BLaER1 treated with 17β-estradiol and CSF1 and Interleukin-3, amounts not matched to agents 10 nM and 100 nM (cell line): Measurements from ENCODE around the gene DPYD.

Experiments
- H3K27ac ChIP-seq, 11 experiments: shearing (Covaris generic); formaldehyde crosslinking; 2 replicates each; pipeline ENCODE4 v1.8.1; 2022
- H3K27me3 ChIP-seq, 11 experiments: shearing (Covaris generic); formaldehyde crosslinking; 2 replicates each; pipeline ENCODE4 v1.8.1; 2022
- H3K36me3 ChIP-seq, 11 experiments: shearing (Covaris generic); formaldehyde crosslinking; 2 replicates each; pipeline ENCODE4 v1.8.1; 2022
- H3K4me1 ChIP-seq, 10 experiments: shearing (Covaris generic); formaldehyde crosslinking; 2 replicates each; pipeline ENCODE4 v1.8.1; 2022
- H3K4me2 ChIP-seq, 11 experiments: shearing (Covaris generic); formaldehyde crosslinking; 2 replicates each; pipeline ENCODE4 v1.8.1; 2022
- H3K4me3 ChIP-seq, 10 experiments: shearing (Covaris generic); formaldehyde crosslinking; 2 replicates each; pipeline ENCODE4 v1.8.1; 2022
- H3K9ac ChIP-seq, 11 experiments: shearing (Covaris generic); formaldehyde crosslinking; 2 replicates each; pipeline ENCODE4 v1.8.1; 2022
- H3K9me3 ChIP-seq, 11 experiments: shearing (Covaris generic); formaldehyde crosslinking; replicated peaks in 1 of 11; 2 replicates each; pipeline ENCODE4 v1.8.1; 2022
- H4K20me1 ChIP-seq, 11 experiments: shearing (Covaris generic); formaldehyde crosslinking; 2 replicates each; pipeline ENCODE4 v1.8.1; 2022
- Cebpa-rat ChIP-seq, 11 experiments: shearing (Covaris generic); IDR thresholded peaks; 2 replicates each; pipeline ENCODE4 v1.8.1; 2022

Gene DPYD

DNA sequence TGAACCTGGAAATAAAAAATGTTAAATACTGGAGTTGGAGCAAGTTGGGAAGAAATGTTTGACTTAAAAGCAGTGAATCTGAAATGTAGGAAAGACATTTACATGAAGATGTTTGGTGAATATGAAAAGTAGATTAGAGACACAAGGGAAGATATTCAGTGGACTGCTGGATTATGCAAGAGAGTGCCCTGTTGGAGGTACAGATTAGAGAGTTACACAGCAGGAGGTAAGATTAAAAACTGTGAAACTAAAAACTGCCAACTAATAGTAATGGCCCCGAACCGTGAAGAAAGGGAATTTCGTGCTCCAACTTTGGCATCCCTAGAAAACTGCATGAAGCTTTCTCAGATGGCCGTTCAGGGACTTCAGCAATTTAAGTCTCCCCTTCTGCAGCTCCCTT, 375.4 kb downstream of the DPYD start:
- Histone ChIP-seq H4K20me1 (no peaks in the 10 kb centered on the region), H3K9ac (no peak overlapping the region), H3K27me3 (no peaks in the 10 kb centered on the region), H3K9me3 (no peaks in the 10 kb centered on the region), H3K4me3 (no peak overlapping the region), H3K27ac (no peak overlapping the region), H3K4me2 (no peak overlapping the region), H3K4me1 (peaks cover 0 to 19% (median 0%) of the 10 kb centered on the region in 10 experiments; a peak in 7 of 20 replicates), H3K36me3 (peaks cover 0 to 70% (median 0%) of the 10 kb centered on the region in 11 experiments; a peak in 4 of 22 replicates)
- TF ChIP-seq Cebpa-rat (IDR thresholded peaks at IDR 0.05): no peak

- no peak for TF ChIP-seq Cebpa-rat (IDR thresholded peaks at IDR 0.05)
- Histone ChIP-seq H3K9me3 (no peaks in the 10 kb centered on the region), H3K4me3 (no peak overlapping the region), H3K27me3 (no peaks in the 10 kb centered on the region), H3K36me3 (peaks cover 0 to 49% (median 0%) of the 10 kb centered on the region in 11 experiments; a peak in 4 of 22 replicates), H3K4me1 (no peaks in the 10 kb centered on the region), H3K27ac (no peak overlapping the region), H3K4me2 (no peak overlapping the region), H4K20me1 (no peaks in the 10 kb centered on the region), H3K9ac (no peak overlapping the region)
Measured at GRCh38 chr1:97540346-97540888, 380.4 kb downstream of the DPYD start.

DNA sequence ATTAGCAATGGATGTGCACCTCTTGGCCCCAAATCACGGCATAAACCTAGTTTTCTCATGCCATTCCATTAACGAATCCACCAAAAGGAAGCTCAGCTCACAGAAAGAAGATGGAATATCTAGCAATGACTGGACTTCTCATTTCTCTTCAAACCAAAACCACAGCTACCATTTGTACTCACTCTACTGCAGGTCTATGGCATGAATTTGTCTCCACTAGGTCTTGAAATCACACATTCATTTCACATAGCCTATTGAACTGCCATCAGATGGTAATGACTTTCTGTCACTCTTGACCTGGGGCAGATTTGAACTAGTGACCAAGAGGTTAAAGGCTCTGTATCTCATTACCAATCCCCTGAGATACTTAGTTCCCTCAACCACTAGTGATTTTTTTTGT, 382.7 kb downstream of the DPYD start:
- peaks cover 0 to 41% (median 0%) of the 10 kb centered on the region in 11 experiments; a peak in 4 of 22 replicates for H3K36me3 ChIP-seq
- no peak overlapping the region for H3K9ac ChIP-seq
- H3K9me3 ChIP-seq: no peaks in the 10 kb centered on the region
- no peak for TF ChIP-seq Cebpa-rat (IDR thresholded peaks at IDR 0.05)
- no peak overlapping the region for H3K4me3 ChIP-seq
- H3K27ac ChIP-seq: no peak overlapping the region
- H3K4me2 ChIP-seq: no peak overlapping the region
- H3K4me1 ChIP-seq: no peaks in the 10 kb centered on the region
- no peaks in the 10 kb centered on the region for H4K20me1 ChIP-seq
- no peaks in the 10 kb centered on the region for H3K27me3 ChIP-seq

GRCh38 chr1:97533358-97533757, 387.5 kb downstream of the DPYD start:
- H4K20me1 ChIP-seq: no peaks in the 10 kb centered on the region
- no peaks in the 10 kb centered on the region for H3K4me1 ChIP-seq
- H3K27ac ChIP-seq: no peak overlapping the region
- no peak overlapping the region for H3K4me3 ChIP-seq
- no peak overlapping the region for H3K4me2 ChIP-seq
- H3K27me3 ChIP-seq: no peaks in the 10 kb centered on the region
- no peak overlapping the region for H3K9ac ChIP-seq
- TF ChIP-seq Cebpa-rat (IDR thresholded peaks at IDR 0.05): no peak
- H3K36me3 ChIP-seq: peaks cover 0 to 24% (median 0%) of the 10 kb centered on the region in 11 experiments; a peak in 4 of 22 replicates
- no peaks in the 10 kb centered on the region for H3K9me3 ChIP-seq

GRCh38 chr1:97529600-97529999, 391.2 kb downstream of the DPYD start:
- no peak for TF ChIP-seq Cebpa-rat (IDR thresholded peaks at IDR 0.05)
- H3K4me3 ChIP-seq: no peak overlapping the region
- peaks cover 0 to 8% (median 0%) of the 10 kb centered on the region in 11 experiments; a peak in 2 of 22 replicates for H3K36me3 ChIP-seq
- H4K20me1 ChIP-seq: no peaks in the 10 kb centered on the region; a peak in 1 of 22 replicates
- no peaks in the 10 kb centered on the region for H3K9me3 ChIP-seq
- H3K27ac ChIP-seq: no peak overlapping the region
- H3K4me2 ChIP-seq: no peak overlapping the region
- no peak overlapping the region for H3K9ac ChIP-seq
- H3K27me3 ChIP-seq: no peaks in the 10 kb centered on the region
- H3K4me1 ChIP-seq: no peaks in the 10 kb centered on the region

DNA sequence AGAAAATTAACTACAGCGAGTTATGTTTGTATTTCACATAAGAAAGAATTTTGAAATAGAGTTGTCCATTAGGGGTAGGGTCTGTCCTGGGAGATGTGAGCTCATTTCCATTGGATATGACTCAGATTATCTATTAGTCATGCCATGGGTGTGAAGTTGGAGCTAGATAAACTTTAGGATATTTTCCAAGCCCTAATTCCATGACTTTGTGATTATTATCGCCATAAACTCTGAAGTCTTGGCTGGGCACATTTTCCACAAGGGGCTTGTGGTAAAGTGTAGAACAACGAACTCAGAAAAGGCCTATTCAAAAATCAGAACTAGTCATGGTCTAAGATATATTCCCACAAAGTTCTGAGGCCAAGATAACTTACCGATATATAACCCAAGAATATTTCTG, 396.6 kb downstream of the DPYD start:
- Histone ChIP-seq H3K4me3 (no peak overlapping the region), H3K4me1 (no peaks in the 10 kb centered on the region), H3K27me3 (no peaks in the 10 kb centered on the region), H3K36me3 (peaks cover 0 to 26% (median 0%) of the 10 kb centered on the region in 11 experiments; a peak in 6 of 22 replicates), H3K4me2 (no peak overlapping the region), H3K9ac (no peak overlapping the region), H4K20me1 (no peaks in the 10 kb centered on the region; a peak in 1 of 22 replicates), H3K9me3 (peaks cover 0 to 16% (median 4%) of the 10 kb centered on the region in 11 experiments; a peak in 14 of 22 replicates), H3K27ac (no peak overlapping the region)
- no peak for TF ChIP-seq Cebpa-rat (IDR thresholded peaks at IDR 0.05)

DNA sequence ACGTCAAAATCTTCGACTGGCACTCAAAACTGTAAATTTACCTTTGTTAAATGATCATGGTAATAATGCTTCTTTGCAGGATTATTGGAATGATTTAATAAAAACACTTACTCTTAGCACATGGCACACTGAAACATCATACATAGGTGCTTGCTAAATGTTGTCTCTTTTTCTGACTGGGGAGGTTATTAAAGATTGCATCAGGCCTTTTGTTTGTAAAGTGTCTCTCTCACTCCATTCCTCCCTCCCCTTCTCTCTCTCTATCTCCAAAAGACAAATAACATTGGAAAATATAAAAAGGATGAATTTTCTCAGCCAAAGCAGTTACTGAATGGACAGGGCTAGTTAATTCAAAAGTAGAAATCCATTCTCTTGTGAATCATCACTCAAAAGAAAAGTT, 404.2 kb downstream of the DPYD start:
- H4K20me1 ChIP-seq: 0 out of 22 replicates have a peak, but pooled peaks cover 0 to 6% (median 0%) of the 10 kb centered on the region in 11 experiments
- H3K4me2 ChIP-seq: no peak overlapping the region
- H3K27me3 ChIP-seq: no peaks in the 10 kb centered on the region
- H3K4me1 ChIP-seq: no peaks in the 10 kb centered on the region
- H3K9ac ChIP-seq: no peak overlapping the region
- no peak overlapping the region for H3K4me3 ChIP-seq
- peaks cover 0 to 50% (median 0%) of the 10 kb centered on the region in 11 experiments; a peak in 6 of 22 replicates for H3K36me3 ChIP-seq
- no peak overlapping the region for H3K27ac ChIP-seq
- TF ChIP-seq Cebpa-rat (IDR thresholded peaks at IDR 0.05): no peak
- peaks cover 0 to 17% (median 6%) of the 10 kb centered on the region in 11 experiments; a peak in 13 of 22 replicates for H3K9me3 ChIP-seq

- H3K4me2 ChIP-seq: no peak overlapping the region
- peaks cover 0 to 48% (median 0%) of the 10 kb centered on the region in 11 experiments; a peak in 5 of 22 replicates for H3K36me3 ChIP-seq
- H3K4me1 ChIP-seq: peaks cover 0 to 10% (median 5%) of the 10 kb centered on the region in 10 experiments; a peak in 8 of 20 replicates
- H3K9ac ChIP-seq: no peak overlapping the region
- no peaks in the 10 kb centered on the region for H3K27me3 ChIP-seq
- H4K20me1 ChIP-seq: no peaks in the 10 kb centered on the region
- H3K9me3 ChIP-seq: peaks cover 4 to 14% (median 11%) of the 10 kb centered on the region in 11 experiments; a peak in 14 of 22 replicates
- TF ChIP-seq Cebpa-rat (IDR thresholded peaks at IDR 0.05): 0 out of 22 replicates have a peak, but pooled peaks of 1 of the 11 experiments have one; percentile 21
- no peak overlapping the region for H3K4me3 ChIP-seq
- no peak overlapping the region for H3K27ac ChIP-seq
Measured at GRCh38 chr1:97508653-97509218, 412.1 kb downstream of the DPYD start.

DNA sequence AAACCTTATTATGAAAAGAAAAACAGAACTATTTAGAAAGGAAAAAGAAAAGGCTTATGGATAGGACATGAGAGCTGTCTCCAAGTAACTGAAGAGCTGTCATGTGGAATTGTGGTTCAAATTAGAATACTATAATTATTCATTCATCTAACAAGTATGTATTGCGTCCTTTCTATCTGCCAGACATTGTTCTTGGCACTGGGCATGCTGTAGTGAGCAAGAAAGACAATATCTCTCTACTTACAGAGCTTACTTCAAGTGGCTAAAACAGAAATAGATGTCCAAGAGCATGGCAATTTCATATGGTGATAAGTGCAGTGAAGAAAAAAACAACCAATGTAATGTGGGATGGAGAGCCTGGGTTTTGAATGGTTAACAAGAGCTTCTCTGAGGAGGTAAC, 413.0 kb downstream of the DPYD start:
- Histone ChIP-seq H3K4me2 (no peak overlapping the region), H3K4me1 (peaks cover 0 to 10% (median 5%) of the 10 kb centered on the region in 10 experiments; a peak in 8 of 20 replicates), H3K9me3 (peaks cover 4 to 14% (median 11%) of the 10 kb centered on the region in 11 experiments; a peak in 14 of 22 replicates), H3K9ac (no peak overlapping the region), H4K20me1 (no peaks in the 10 kb centered on the region), H3K4me3 (no peak overlapping the region), H3K36me3 (peaks cover 0 to 51% (median 0%) of the 10 kb centered on the region in 11 experiments; a peak in 5 of 22 replicates), H3K27me3 (no peaks in the 10 kb centered on the region), H3K27ac (no peak overlapping the region)
- TF ChIP-seq Cebpa-rat (IDR thresholded peaks at IDR 0.05): no peak
